ENCODE results near the gene SIGLEC5.

The SIGLEC5 gene

GRCh38 chr19:51663650-51664049 is 33.4 kb upstream of the SIGLEC5 start:
- no peak overlapping the region for H3K4me2 ChIP-seq (ENCODE audit: low read depth, low read length, poor library complexity, severe bottlenecking)
- H3K27me3 ChIP-seq (ENCODE audit: insufficient read depth, low read length, poor library complexity, severe bottlenecking): no peaks in the 10 kb centered on the region
- no peaks in the 10 kb centered on the region for H3K4me1 ChIP-seq (ENCODE audit: insufficient read depth, low read length, poor library complexity, severe bottlenecking)
- no peaks in the 10 kb centered on the region for H3K36me3 ChIP-seq (ENCODE audit: insufficient read depth, low read length)
- no peak overlapping the region for H3K9ac ChIP-seq (ENCODE audit: low read depth, low read length, poor library complexity, severe bottlenecking)
- H3K9me3 ChIP-seq (ENCODE audit: insufficient read depth, low read depth, low read length): no peaks in the 10 kb centered on the region
- H3K4me3 ChIP-seq (ENCODE audit: low read length, poor library complexity, severe bottlenecking): no peak overlapping the region
- no peaks in the 10 kb centered on the region for H4K20me1 ChIP-seq (ENCODE audit: insufficient read depth, low read length, poor library complexity, severe bottlenecking)
- H3F3A ChIP-seq (ENCODE audit: low read depth): no peaks in the 10 kb centered on the region
- TF ChIP-seq EZH2phosphoT487 (IDR thresholded peaks at IDR 0.05; ENCODE audit: borderline replicate concordance) (no peak), CTCF (conservative IDR thresholded peaks at IDR 0.05; ENCODE audit: low read length) (no peak)
- H3K9me2 ChIP-seq (replicated peaks; ENCODE audit: low read depth, low read length): no peaks in the 10 kb centered on the region
- no peak overlapping the region for H2AFZ ChIP-seq (ENCODE audit: low read length)
- H3K79me2 ChIP-seq (ENCODE audit: insufficient read depth, low read length): no peaks in the 10 kb centered on the region

GRCh38 chr19:51660975-51661600 is 30.9 kb upstream of the SIGLEC5 start:
- Histone ChIP-seq H3K4me3 (ENCODE audit: low read length, poor library complexity, severe bottlenecking) (no peak overlapping the region), H3K36me3 (ENCODE audit: insufficient read depth, low read length) (no peaks in the 10 kb centered on the region), H4K20me1 (ENCODE audit: insufficient read depth, low read length, poor library complexity, severe bottlenecking) (no peaks in the 10 kb centered on the region), H3K79me2 (ENCODE audit: insufficient read depth, low read length) (no peaks in the 10 kb centered on the region), H3F3A (ENCODE audit: low read depth) (no peaks in the 10 kb centered on the region), H3K9me2 (replicated peaks; ENCODE audit: low read depth, low read length) (no peaks in the 10 kb centered on the region), H3K9ac (ENCODE audit: low read depth, low read length, poor library complexity, severe bottlenecking) (no peak overlapping the region), H2AFZ (ENCODE audit: low read length) (no peak overlapping the region), H3K27me3 (ENCODE audit: insufficient read depth, low read length, poor library complexity, severe bottlenecking) (no peaks in the 10 kb centered on the region), H3K4me2 (ENCODE audit: low read depth, low read length, poor library complexity, severe bottlenecking) (no peak overlapping the region), H3K9me3 (ENCODE audit: insufficient read depth, low read depth, low read length) (no peaks in the 10 kb centered on the region), H3K4me1 (ENCODE audit: insufficient read depth, low read length, poor library complexity, severe bottlenecking) (peaks cover 4% of the 10 kb centered on the region)
- TF ChIP-seq CTCF (conservative IDR thresholded peaks at IDR 0.05; ENCODE audit: low read length): peak; percentile 68
- TF ChIP-seq EZH2phosphoT487 (IDR thresholded peaks at IDR 0.05; ENCODE audit: borderline replicate concordance): no peak

- H3F3A ChIP-seq (ENCODE audit: low read depth): no peaks in the 10 kb centered on the region
- no peaks in the 10 kb centered on the region for H3K36me3 ChIP-seq (ENCODE audit: insufficient read depth, low read length)
- TF ChIP-seq CTCF (conservative IDR thresholded peaks at IDR 0.05; ENCODE audit: low read length) (peak; percentile 47), EZH2phosphoT487 (IDR thresholded peaks at IDR 0.05; ENCODE audit: borderline replicate concordance) (no peak)
- H3K4me1 ChIP-seq (ENCODE audit: insufficient read depth, low read length, poor library complexity, severe bottlenecking): peaks cover 4% of the 10 kb centered on the region
- H3K79me2 ChIP-seq (ENCODE audit: insufficient read depth, low read length): no peaks in the 10 kb centered on the region
- no peak overlapping the region for H3K4me3 ChIP-seq (ENCODE audit: low read length, poor library complexity, severe bottlenecking)
- no peak overlapping the region for H3K9ac ChIP-seq (ENCODE audit: low read depth, low read length, poor library complexity, severe bottlenecking)
- H3K9me3 ChIP-seq (ENCODE audit: insufficient read depth, low read depth, low read length): no peaks in the 10 kb centered on the region
- no peaks in the 10 kb centered on the region for H3K9me2 ChIP-seq (replicated peaks; ENCODE audit: low read depth, low read length)
- H2AFZ ChIP-seq (ENCODE audit: low read length): no peak overlapping the region
- no peaks in the 10 kb centered on the region for H4K20me1 ChIP-seq (ENCODE audit: insufficient read depth, low read length, poor library complexity, severe bottlenecking)
- H3K4me2 ChIP-seq (ENCODE audit: low read depth, low read length, poor library complexity, severe bottlenecking): no peak overlapping the region
- no peaks in the 10 kb centered on the region for H3K27me3 ChIP-seq (ENCODE audit: insufficient read depth, low read length, poor library complexity, severe bottlenecking)
Measured at GRCh38 chr19:51654783-51655182, 24.6 kb upstream of the SIGLEC5 start.

Measured in Loucy (cell line).